HCT116 (cell line): Measurements from ENCODE around the gene RC3H2.

ENCODE experiments used
- CEBPB ChIP-seq: IDR thresholded peaks from 2 replicates; pipeline ENCODE4 v1.6.1; 2012; ENCODE audit warnings: low read depth
- CTCF ChIP-seq, 3 experiments: fragments of 200-600 bp in 1 of 3; sonication (generic) in 1 of 3; IDR thresholded peaks in 2 of 3; conservative IDR thresholded peaks in 1 of 3; 2 replicates each; pipeline ENCODE4 v1.5.1; 2012 to 2017; ENCODE audit warnings: low read depth in 2 of 3, low read length in 2 of 3, antibody characterized with exemption in 1 of 3, borderline replicate concordance in 1 of 3, control low read depth in 1 of 3, mild to moderate bottlenecking in 1 of 3, mixed read lengths in 1 of 3, mixed run types in 1 of 3, moderate library complexity in 1 of 3; ENCODE audit not compliant: insufficient read depth in 1 of 3
- EZH2 ChIP-seq: fragments of 200-600 bp; sonication (generic); IDR thresholded peaks from 2 replicates; pipeline ENCODE4 v1.6.1; 2017; ENCODE audit warnings: antibody characterized with exemption, mixed run types
- POLR2A ChIP-seq: IDR thresholded peaks from 2 replicates; pipeline ENCODE4 v1.7.0; 2011; ENCODE audit warnings: borderline replicate concordance; ENCODE audit not compliant: insufficient read depth, insufficient read length; ENCODE audit errors: extremely low read depth

- no peak for TF ChIP-seq CTCF (IDR thresholded peaks at IDR 0.05 in 2 of 3, conservative IDR thresholded peaks at IDR 0.05 in 1 of 3; ENCODE audit: borderline replicate concordance in 1 of 3, insufficient read depth in 1 of 3, low read depth in 2 of 3, low read length in 2 of 3)
- no peak for TF ChIP-seq CEBPB
- TF ChIP-seq POLR2A, result no peak
- no peak for TF ChIP-seq EZH2
Observed at GRCh38 chr9:122832194-122832593, 73.0 kb downstream of the RC3H2 start.
